ENCODE results near the gene TANC1. TPM values are rescaled to one million over a fixed set of nuclear protein-coding genes. Genes with fewer than 3 reads are reported as not detected.

The TANC1 gene
- total RNA-seq, 1 donor from 2014 or later, result 56.9 TPM

DNA sequence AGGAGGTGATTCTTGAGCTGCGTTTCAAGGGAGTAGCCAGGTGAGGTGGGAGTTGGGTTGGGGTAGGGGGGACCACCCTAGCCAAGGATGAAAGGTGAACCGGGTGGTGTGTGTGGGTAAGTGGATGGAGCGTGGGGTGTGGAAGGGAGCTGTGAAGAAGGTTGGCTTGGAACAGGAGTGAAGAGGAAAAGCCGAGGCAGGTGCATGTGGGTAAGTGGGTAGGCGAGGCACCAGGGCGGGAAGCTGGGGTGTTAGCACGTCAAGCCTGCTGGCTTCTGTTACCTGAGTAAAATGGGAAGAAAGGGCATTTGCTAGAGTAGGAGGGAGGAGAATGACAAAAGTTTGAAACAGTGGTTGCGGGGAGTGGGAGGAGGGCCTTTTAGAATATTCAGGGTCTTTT, 31.6 kb downstream of the TANC1 start:
- H3K9me3 Mint-ChIP-seq, result no peaks in the 10 kb centered on the region
- no peaks in the 10 kb centered on the region for H3K27me3 Mint-ChIP-seq
- H3K36me3 Mint-ChIP-seq, result peaks cover 24% of the 10 kb centered on the region
- H3K4me3 Mint-ChIP-seq, result no peak overlapping the region
- H3K27ac Mint-ChIP-seq, result no peak overlapping the region
- peaks cover 29% of the 10 kb centered on the region for H3K4me1 Mint-ChIP-seq (ENCODE audit: unreplicated experiment)
- TF ChIP-seq, protein P1, sequence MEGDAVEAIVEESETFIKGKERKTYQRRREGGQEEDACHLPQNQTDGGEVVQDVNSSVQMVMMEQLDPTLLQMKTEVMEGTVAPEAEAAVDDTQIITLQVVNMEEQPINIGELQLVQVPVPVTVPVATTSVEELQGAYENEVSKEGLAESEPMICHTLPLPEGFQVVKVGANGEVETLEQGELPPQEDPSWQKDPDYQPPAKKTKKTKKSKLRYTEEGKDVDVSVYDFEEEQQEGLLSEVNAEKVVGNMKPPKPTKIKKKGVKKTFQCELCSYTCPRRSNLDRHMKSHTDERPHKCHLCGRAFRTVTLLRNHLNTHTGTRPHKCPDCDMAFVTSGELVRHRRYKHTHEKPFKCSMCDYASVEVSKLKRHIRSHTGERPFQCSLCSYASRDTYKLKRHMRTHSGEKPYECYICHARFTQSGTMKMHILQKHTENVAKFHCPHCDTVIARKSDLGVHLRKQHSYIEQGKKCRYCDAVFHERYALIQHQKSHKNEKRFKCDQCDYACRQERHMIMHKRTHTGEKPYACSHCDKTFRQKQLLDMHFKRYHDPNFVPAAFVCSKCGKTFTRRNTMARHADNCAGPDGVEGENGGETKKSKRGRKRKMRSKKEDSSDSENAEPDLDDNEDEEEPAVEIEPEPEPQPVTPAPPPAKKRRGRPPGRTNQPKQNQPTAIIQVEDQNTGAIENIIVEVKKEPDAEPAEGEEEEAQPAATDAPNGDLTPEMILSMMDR (conservative IDR thresholded peaks at IDR 0.05), result no peak
- no peak for DNase-seq (ENCODE audit: extremely low spot score, unreplicated experiment)

DNA sequence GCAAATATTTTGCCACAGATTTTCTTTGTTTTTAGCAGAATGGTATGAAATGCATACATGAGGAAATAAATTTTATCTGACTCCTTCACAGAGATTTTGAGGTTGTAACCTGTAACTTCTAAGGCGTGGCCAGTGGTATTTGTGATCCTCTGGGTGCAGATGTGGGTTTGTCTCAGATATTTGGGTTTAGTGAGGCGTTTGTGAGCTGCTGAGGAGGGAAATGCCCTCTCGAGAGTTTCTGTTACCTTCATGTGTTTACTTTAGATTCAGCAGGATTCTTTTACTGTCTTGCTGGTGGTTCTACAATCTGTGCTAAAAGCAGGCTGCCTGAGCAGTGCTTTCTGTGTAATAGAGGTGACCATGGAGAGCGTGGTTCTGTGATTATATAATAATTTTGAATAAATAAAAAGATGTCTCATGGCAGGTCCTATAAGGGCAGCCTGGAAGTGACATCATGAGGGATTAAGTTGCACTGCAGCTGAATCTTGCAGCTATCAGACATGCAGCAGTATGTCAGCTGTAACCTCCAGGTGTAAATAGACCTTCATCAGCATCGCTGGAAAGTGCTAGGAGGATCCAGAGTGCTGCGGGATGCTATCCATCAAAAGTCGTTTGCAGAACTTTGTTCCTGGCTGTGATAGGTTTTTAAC, 34.1 kb downstream of the TANC1 start:
- H3K27me3 Mint-ChIP-seq, result no peaks in the 10 kb centered on the region
- DNase-seq (ENCODE audit: extremely low spot score, unreplicated experiment), result no peak
- H3K36me3 Mint-ChIP-seq, result peaks cover 32% of the 10 kb centered on the region
- H3K27ac Mint-ChIP-seq, result no peak overlapping the region
- TF ChIP-seq, protein P1 (conservative IDR thresholded peaks at IDR 0.05), result no peak
- H3K4me1 Mint-ChIP-seq (ENCODE audit: unreplicated experiment), result peaks cover 12% of the 10 kb centered on the region
- H3K4me3 Mint-ChIP-seq, result peak overlapping the region; percentile 34
- H3K9me3 Mint-ChIP-seq, result peaks cover 3% of the 10 kb centered on the region

- DNase-seq (ENCODE audit: extremely low spot score, unreplicated experiment), result no peak
- TF ChIP-seq, protein P1 (conservative IDR thresholded peaks at IDR 0.05), result no peak
- Mint-ChIP-seq H3K27ac (peak overlapping the region; percentile 27), H3K27me3 (no peaks in the 10 kb centered on the region), H3K9me3 (peaks cover 3% of the 10 kb centered on the region), H3K36me3 (peaks cover 38% of the 10 kb centered on the region), H3K4me3 (no peak overlapping the region), H3K4me1 (ENCODE audit: unreplicated experiment) (peaks cover 5% of the 10 kb centered on the region)
These were observed 35.1 kb downstream of the TANC1 start for GRCh38 chr2:159003555-159003954.

GRCh38 chr2:159004849-159005248, 36.4 kb downstream of the TANC1 start:
- H3K9me3 Mint-ChIP-seq, result peaks cover 3% of the 10 kb centered on the region
- TF ChIP-seq, protein P1 (conservative IDR thresholded peaks at IDR 0.05), result no peak
- H3K27ac Mint-ChIP-seq, result no peak overlapping the region
- H3K4me1 Mint-ChIP-seq (ENCODE audit: unreplicated experiment), result peaks cover 3% of the 10 kb centered on the region
- H3K4me3 Mint-ChIP-seq, result no peak overlapping the region
- H3K27me3 Mint-ChIP-seq, result no peaks in the 10 kb centered on the region
- peaks cover 44% of the 10 kb centered on the region for H3K36me3 Mint-ChIP-seq
- no peak for DNase-seq (ENCODE audit: extremely low spot score, unreplicated experiment)

DNA sequence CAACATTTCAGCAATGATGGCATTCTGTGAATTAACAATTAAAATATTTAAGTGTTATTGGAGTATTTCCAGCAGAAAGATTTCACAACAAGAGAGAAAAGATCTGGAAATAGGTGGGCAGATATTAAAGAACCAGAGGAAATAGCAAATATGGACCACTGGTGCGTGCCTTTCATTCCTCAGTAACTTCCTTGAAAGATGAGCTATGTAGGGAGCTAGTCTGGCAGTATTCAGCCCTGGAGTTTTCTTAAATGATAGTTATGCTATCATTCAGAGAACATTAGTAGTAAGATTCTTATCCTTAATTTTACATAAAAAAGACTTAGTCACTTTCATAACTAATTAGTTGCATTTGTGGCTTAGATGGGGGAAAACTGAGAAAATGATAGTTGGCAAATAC, 41.5 kb downstream of the TANC1 start:
- Mint-ChIP-seq H3K27ac (no peak overlapping the region), H3K36me3 (peaks cover 61% of the 10 kb centered on the region), H3K4me1 (ENCODE audit: unreplicated experiment) (peaks cover 20% of the 10 kb centered on the region), H3K27me3 (no peaks in the 10 kb centered on the region), H3K9me3 (peaks cover 15% of the 10 kb centered on the region), H3K4me3 (peak overlapping the region; percentile 5)
- TF ChIP-seq, protein P1 (conservative IDR thresholded peaks at IDR 0.05), result no peak
- no peak for DNase-seq (ENCODE audit: extremely low spot score, unreplicated experiment)
